ENCODE measurements around the gene FBXL20.

FBXL20 gene

DNA sequence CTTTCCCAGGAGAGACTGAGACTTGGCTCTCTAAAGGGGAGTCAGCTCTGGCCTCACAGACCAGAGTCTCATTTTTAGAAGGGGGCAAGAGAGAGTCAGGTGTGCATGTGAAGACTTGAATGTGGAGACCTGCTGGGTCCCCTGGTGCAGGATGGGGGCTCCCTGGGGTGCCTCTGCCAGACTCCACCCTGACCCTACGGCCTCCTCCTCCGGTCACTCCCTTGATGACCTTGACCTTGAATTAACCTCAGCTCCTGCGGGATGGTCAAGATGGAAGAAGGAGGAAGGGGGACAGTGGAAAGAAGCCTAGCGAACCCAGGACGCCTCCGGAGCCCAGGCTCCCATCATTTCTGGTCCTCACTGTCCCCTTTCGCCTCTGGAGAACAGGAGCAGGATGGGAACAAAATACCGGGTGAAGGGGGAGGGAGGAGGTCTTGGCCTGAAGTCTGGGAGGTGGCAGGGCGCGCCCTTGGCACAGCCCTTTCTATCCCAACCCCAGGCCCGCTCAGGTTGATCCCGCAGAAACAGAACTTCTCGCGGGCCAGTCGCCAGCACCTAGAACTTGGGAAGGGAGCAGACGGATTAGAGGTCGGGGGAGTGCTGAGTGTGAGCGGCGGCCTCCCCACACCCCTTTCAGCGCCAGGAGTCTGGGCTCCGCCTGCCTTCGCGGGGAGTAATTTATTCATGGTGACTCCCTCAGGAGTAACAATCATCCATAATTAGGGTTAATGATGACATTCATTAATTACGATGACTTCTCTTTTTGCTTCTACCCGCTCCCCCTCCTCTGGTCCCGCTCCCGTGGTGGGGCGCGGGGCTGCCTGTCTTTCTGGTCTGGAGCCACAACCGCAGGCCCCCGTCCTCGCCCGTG, 177.3 kb downstream of the FBXL20 start:
- DNase-seq = no peak

GRCh38 chr17:39222866-39223834, 178.3 kb downstream of the FBXL20 start:
- no peak for DNase-seq

DNA sequence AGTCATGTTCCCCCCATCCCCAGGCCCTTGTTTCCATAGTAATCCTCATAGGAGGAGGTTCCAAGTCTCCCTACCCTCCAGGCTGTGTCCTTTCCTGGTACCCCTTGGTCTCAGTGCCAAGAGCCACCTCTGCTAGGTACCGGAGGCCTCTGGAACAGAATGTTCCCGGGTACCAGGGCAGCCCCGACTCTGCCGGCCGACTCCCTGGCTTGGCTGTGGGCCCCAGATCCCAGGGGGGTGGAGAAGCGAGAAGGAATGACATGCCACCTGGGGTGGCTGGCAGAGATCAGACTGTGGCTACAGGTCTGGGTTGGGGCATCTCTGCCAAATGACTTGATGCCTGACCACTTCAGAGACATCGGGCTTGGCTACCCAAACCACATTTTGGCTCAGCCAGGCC, 179.3 kb downstream of the FBXL20 start:
- no peak for DNase-seq

DNA sequence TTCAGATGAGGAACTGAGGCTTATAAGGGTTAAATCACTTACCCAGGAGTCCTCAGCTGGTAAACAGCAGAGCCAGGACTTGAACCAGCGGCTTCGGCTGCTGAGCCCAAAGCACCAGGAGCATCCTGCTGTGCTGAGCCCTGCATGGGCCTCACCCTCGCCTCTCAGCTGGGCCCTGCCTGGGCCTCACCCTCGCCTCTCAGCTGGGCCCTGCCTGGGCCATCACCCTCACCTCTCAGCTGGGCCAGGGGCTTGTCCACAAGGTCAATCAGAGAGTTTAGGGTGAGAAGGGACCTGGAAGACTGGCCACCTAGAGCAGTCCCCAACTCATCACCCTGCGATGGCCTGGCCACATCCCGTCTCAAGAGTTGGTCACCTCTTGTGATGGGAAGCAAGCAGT, 179.9 kb downstream of the FBXL20 start:
- no peak for DNase-seq

DNA sequence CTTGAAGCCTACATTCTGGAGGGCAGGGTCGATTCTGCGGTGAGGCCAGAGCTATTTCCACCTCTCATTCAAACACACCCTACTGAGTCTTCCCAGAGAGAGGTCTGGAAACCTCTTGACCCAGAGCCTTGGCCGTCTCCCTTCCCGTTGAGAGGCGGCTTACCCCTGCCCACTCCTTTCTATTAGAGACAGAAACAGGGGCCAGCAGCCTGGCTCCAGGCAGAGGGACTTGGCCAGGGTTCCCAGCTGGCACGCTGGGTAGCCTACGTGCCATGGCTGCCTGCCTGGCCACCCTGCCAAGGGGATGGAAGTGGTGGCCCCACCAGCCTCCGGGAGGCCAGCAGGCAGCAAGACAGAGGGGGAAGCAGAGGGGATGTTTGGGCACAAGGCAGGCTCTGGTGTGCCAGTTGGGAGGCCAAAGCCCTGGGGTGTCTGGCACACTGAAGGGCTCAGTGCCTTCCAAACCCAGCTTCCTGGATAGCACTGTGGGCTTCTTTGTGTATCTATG, 181.7 kb downstream of the FBXL20 start:
- DNase-seq = no peak

- no peak for DNase-seq
Measured at GRCh38 chr17:39218906-39219305, 182.5 kb downstream of the FBXL20 start.

DNA sequence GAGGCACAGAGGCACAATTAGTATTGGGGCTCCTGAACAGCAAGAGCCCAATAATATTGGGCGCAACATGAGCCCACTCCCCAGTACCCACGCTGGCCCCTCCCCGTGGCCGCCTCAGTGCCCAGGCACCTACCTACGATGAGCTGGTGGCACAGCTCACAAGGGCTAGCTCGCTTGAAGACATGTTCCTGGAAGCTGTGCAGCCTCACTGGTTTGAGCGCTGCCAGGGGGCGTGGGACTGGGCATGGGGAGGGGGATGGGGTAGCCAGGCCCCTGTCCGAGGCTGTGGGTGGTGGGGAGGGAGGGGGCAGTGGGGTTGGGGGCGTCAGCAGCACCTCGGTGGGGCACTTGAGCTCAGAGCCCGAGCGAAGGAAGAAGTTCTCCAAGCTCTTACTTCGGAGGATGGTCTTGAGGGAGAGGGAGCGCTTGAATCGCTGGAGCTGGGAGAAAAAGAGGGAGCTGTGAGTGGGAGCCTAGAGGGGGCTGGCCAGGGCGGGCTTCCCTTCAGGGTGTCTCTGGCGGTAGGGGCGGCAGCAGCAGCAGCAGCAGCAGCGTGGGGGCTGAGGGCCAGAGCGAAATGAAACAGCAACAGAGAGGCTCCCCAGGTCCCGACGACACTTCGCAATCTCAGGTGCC, 183.6 kb downstream of the FBXL20 start:
- DNase-seq = no peak

- no peak for DNase-seq
Measured at GRCh38 chr17:39213852-39214251, 187.6 kb downstream of the FBXL20 start.

GRCh38 chr17:39212841-39213480, 188.5 kb downstream of the FBXL20 start:
- DNase-seq = no peak

GRCh38 chr17:39212195-39212810, 189.1 kb downstream of the FBXL20 start:
- no peak for DNase-seq

DNA sequence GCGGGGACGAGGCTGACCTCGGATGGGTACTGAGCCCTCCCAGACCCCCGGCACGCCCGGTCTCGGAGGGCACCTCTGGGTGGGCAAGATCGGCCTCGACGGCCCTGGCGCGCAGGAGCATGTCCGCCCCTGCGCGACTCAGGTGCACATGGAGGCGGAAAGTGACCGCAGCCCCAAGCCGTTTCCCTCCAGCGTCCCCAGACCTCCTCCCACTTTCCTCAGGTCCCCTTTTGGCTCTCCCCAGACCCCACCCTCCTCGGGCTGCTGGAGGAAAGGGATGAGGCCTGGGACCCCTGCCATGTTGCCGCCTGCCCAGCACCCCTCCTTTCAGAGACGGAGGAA, 191.4 kb downstream of the FBXL20 start:
- no peak for DNase-seq

DNA sequence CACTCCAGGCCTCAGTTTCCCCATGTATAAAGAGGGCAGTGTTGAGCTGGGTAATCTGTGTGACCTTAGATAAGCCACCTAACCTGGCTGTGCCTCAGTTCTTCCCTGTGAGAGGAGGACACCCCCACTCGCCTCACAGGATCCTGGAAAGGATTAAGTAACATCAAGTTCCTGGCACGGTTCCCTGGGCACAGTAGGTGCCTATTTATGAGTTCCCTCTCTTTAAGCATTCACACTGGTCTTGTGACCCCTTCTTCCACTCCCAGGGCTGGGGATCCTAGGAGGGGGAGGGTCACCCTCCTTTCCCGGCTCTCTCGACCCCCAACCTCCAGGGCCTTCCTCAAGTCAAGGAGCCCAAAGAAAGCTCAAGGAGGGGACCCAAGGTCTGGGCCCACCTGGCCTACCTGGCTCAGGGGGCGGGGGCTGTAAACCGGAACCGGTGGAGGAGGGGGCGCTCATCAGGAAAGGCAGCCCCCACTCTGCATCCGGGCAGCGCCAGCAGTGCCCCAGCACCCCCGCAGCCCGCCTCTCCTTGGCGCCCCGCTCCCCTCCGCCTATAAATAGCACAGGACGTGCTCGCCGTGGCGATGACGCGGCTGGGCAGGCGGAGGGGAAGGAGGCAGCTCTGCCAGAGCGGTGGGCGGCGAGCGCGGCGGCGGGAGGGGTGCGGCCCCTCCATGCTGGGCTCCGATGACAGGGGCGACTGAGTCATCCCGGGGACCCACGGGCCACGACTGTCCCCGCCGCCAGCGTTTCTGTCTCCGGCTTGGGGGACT, 191.9 kb downstream of the FBXL20 start:
- peak; percentile 74 for DNase-seq

DNA sequence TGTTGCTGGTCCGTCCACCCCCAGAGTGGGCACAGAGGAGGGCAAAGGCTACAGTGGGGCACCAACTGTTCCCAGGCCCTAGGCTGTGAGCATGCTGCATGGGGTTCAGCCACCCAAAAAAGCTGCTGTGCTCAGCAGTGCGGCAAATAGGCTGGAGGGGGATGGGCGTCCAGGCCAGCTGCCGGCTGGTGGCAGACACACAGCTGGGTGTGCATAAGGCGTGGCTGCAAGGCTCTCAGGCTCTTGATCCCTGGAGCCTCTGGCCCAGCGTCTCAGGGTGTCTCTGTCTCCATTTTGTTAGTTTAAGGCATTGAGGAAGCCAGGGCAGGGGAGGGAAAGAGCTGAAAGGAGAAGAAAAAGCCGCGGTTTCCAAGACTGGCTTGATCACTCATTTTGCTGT, 192.5 kb downstream of the FBXL20 start:
- DNase-seq = no peak

DNA sequence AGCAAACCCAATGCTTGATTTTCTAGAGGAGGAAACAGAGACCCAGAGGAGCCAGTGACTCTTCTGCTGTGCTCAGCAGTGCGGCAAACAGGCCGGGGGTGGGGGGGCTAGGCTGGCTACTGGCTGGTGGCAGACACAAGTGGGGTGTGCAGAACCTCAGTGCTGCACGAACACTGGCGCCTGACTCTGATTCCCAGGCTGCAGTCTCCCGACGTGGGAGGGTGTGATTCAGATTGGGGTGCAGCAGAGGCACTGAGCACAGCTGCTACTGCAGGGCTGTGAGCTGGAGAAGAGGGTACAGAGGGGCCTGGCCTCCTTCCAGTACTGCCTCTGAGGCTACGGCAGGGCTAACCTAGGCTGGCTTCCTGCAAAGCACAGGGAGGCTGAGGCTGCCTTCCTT, 193.3 kb downstream of the FBXL20 start:
- DNase-seq = no peak

DNA sequence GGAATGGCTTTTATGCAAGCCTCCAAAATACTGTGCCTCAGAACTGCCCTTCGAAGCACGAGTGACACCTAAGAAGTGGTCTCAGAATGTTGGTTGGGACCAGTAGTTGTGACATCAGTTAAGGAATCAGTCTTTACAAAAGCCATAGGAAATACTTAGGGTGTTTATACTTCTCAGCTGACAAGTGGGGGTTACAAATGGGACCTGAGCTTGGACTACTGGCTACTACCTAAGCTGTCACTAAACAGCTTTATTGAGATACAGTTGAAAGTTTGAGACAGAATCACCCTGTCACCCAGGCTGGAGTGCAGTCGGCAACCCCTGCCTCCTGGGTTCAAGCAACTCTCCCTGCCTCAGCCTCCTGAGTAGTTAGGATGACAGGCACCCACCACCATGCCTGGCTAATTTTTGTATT, 196.3 kb downstream of the FBXL20 start:
- DNase-seq = no peak

GRCh38 chr17:39204245-39204644, 197.2 kb downstream of the FBXL20 start:
- no peak for DNase-seq
